ENCODE results near the gene NOS3. TPM values are rescaled to one million over a fixed set of nuclear protein-coding genes. Genes with fewer than 3 reads are reported as not detected.

Gene NOS3
- total RNA-seq, 1 experiment from 2014 or later: 16.5 TPM

DNA sequence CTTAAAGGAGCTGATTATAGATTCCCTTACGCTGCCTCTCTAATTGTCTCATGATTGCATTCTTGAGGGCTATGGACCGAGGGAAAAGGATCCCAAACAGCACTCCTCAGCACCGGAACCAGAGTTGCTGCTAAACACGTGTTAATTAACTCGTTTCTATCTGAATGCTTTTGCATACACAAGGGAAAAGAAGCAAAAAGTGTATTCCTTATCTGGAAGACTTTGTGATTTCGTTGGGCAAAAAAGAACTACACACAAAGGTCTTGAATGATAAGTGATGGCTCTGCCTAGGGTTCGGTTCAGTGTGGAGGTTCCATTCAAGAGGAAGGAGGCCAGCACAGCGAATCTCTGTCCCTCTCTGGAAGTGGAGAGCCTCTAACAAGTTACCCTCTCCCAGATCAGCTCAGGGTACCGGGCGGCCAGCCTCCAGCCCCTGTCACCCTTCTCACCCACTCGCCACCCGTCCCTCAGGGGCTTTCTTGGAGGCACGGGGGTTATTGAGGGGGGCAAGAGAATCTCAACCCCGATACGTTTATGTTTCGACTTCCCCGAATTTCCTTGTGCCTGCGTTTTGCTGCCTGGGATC is 68.1 kb downstream of the NOS3 start:
- peaks cover 7% of the 10 kb centered on the region for H3K27me3 ChIP-seq (ENCODE audit: control insufficient read depth, insufficient read depth, low read length)
- DNase-seq: no peak
- H3K4me3 ChIP-seq (ENCODE audit: insufficient read depth, low read depth, low read length): peak overlapping the region; percentile 44
- no peaks in the 10 kb centered on the region for H3K36me3 ChIP-seq (replicated peaks; ENCODE audit: control insufficient read depth, insufficient read depth, low read length)

DNA sequence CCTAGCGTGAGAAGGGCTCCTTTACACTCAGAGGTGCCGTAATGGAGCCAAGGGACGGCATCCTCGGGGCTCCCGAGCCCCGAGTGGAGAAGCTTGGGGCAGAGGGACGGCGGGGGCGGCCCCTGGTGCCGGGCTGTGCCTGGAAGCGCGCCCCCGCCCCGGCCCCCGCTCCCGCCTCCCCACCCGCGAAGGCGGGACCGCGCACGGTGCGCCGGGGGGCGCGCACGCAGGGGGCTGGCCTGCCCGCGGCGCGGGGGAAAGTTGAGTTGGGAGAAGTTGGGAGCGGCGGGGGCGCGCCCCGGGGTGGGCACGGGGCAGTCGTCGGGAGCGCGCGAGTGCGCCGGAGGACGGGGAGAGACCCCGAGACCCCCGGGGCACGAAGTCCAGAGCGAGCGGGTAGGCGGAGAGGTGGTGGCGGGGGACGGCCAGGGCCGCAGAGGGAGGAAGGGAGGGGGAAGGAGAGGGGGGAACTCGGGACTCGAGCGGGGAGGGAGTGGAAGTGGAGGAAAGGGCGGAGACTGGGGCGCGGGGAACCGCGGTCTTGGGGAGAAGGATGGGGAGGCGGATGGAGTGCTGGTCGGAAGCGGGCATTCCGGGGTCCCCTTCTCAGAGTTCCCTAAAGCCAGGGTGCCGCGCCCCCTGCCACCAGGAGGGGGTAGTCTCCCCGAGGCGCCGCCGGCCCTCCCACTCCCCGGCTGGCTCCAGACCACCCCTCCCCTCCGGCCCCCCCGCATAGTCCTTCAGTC is 68.7 kb downstream of the NOS3 start, which contains the start of gene SLC4A2:
Gene SLC4A2, plus strand, starts transcription at position 223 of the 746 bp plus-strand sequence. CDS start 2,399 bp downstream, outside the sequence.
- Histone ChIP-seq H3K36me3 (replicated peaks; ENCODE audit: control insufficient read depth, insufficient read depth, low read length) (no peaks in the 10 kb centered on the region; the same call in 1 of the 2 replicates), H3K27me3 (ENCODE audit: control insufficient read depth, insufficient read depth, low read length) (peaks cover 7% of the 10 kb centered on the region), H3K4me3 (ENCODE audit: insufficient read depth, low read depth, low read length) (peak within 1 kb of the TSS; percentile 84)
- peak; percentile 96 for DNase-seq

DNA sequence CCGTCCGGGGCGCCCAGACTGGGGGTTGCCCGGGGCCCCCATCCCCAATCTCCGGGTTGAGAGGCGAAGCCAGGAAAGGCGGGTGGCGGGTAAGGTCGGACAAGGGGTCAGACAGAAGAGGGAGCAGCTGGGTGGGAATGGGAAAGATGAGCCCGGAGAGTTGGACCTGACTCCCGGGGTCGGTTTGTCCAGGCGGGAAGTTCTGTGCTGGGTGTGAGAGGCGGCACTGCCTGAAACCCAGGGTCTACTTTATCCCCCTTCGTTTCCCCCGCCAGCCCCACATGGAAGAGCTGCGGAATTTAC is 69.2 kb downstream of the NOS3 start:
- no peak for DNase-seq
- H3K27me3 ChIP-seq (ENCODE audit: control insufficient read depth, insufficient read depth, low read length): peaks cover 7% of the 10 kb centered on the region
- peak overlapping the region; percentile 82 for H3K4me3 ChIP-seq (ENCODE audit: insufficient read depth, low read depth, low read length)
- peaks cover 4% of the 10 kb centered on the region for H3K36me3 ChIP-seq (replicated peaks; ENCODE audit: control insufficient read depth, insufficient read depth, low read length)

DNA sequence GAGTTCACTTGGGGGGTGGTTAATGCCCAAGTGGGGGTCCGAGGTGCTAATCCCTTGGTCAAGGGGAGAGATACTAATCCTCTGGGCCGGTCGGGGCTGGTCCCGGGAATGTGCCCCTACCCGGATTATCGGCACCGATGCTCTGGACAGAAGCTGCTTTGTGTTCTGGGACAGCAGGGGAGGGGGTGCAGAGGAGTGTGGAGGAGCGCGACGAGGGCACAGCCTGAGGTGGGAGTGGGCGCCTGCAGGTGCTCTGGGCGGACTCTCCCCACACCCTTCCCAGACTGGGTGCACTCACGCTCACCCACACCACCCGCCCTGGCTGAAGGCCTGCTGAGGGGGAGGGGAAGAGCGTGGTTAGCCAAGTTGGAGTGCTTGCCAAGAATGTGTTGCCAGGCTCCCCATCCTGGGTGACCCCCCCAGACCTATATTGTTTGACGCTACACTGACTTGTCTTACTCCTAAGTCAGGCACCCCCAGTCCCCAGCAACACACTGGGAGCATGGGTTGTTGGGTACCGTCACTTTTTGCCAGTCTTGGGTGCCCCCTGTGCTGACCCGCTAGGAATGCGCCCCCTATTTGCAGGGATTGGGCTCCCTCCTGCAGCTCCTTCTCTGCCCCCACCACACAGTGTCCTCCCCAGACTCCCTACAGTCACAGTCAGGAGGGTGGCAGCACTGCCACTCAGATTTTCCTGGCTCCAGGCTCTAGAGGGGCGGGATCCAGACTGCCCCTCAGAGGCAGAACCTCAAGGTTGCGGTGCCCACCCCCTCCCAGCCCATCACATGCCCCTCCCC is 69.8 kb downstream of the NOS3 start:
- Histone ChIP-seq H3K36me3 (replicated peaks; ENCODE audit: control insufficient read depth, insufficient read depth, low read length) (peaks cover 7% of the 10 kb centered on the region), H3K27me3 (ENCODE audit: control insufficient read depth, insufficient read depth, low read length) (peaks cover 7% of the 10 kb centered on the region), H3K4me3 (ENCODE audit: insufficient read depth, low read depth, low read length) (peak overlapping the region; percentile 82)
- DNase-seq: peak; percentile 79

DNA sequence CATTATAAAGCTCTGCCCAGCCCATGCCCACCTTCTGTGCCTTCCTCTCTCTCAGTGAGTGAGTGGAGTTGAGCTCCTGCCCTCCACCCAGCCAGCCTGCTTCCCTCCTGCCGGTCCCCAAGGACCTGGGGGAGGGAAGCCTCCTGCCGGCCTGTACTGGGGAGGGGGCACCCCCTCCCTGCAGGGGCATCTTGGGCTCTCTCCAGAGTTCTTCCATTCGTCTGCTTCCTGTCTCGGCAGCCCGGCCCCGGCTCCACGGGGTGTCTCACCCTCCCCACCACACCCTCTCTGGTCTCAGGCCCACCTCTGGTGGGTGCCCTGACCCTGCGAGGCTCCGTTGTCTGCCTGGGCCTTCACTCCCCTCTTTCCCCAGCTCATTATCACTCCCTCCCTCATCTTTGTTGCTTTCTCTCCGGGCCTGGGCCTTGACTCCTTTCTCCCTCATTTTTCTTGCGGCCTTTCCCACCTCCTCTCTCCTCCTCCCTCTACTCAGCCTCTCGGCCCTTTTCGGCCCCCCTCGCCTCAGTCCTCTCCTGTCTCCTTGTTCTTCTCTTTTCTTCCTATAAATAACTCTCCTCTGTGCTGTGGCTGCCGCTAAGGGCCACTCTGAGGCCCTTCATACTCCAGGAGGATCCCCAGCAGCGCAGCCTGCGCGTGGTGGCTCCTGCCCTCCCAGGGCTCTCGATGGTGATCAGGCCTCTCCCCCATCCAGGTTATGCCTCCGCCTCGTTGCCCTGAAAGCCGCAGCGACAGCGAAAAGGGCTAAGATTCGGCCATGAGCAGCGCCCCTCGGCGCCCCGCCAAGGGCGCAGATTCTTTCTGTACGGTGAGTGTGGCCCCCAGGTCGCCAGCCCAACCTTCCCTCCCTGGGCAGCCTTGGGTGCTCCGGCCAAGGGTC is 70.6 kb downstream of the NOS3 start:
- Histone ChIP-seq H3K4me3 (ENCODE audit: insufficient read depth, low read depth, low read length) (peak overlapping the region; percentile 82), H3K27me3 (ENCODE audit: control insufficient read depth, insufficient read depth, low read length) (peaks cover 7% of the 10 kb centered on the region), H3K36me3 (replicated peaks; ENCODE audit: control insufficient read depth, insufficient read depth, low read length) (peaks cover 7% of the 10 kb centered on the region)
- DNase-seq: peak; percentile 79

DNA sequence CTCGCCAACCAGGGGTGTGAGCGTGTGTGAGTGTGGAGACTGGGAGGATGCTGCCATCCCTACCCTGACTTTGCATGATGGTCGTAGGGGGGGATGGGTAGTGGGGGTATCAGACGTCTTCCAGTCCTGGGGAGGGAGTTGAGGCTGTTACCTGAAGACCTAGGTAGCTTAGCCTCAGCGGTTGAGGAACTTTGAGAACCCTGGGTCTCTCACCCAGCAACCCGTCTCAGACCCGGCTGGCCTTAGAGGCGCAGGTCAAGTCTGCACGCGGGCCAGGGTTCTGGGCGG is 71.2 kb downstream of the NOS3 start:
- DNase-seq: no peak
- H3K4me3 ChIP-seq (ENCODE audit: insufficient read depth, low read depth, low read length): peak overlapping the region; percentile 28
- peaks cover 9% of the 10 kb centered on the region for H3K36me3 ChIP-seq (replicated peaks; ENCODE audit: control insufficient read depth, insufficient read depth, low read length)
- H3K27me3 ChIP-seq (ENCODE audit: control insufficient read depth, insufficient read depth, low read length): peaks cover 3% of the 10 kb centered on the region; the same call in 1 of the 2 replicates

DNA sequence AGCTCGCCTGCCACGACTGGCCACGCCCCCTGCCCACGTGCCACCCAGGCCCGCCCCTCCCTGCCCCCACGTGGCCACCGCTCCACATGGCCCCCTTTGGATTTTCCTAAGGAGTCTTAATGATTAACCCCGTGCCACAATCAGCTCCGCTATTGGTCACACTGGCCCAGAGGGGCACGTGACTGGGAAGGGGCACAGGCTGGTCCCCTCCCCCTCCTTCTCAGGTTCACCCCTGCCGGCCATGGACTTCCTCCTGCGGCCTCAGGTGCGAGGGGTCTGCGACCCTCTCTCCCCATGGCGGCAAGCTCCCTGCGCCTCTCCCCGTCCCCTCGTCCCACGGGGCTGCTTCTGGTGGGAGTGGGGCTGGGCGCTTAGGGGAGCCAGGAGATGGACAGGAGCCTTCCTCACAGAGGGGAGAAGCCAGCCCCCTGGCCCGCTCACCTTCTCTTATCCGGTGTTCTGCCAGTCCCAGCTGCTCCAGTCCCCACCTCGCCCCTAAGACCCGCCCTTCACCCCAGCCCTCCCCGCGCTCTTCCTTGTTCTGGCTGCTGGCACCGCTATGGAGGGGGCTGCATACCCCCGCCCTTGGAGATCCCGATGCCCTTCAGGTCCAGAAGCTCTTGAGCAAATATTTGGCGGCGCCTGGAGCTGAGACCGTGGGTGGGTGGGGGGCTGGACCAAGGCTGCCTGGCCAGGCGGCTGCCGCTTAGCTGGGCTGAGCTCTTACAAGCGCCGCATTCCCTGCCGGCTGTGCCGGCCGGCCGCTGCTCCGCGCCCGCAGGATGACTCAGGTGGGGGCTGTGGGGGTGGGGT is 71.8 kb downstream of the NOS3 start:
- DNase-seq: peak; percentile 99
- peak overlapping the region; percentile 49 for H3K4me3 ChIP-seq (ENCODE audit: insufficient read depth, low read depth, low read length)
- peaks cover 3% of the 10 kb centered on the region; the same call in 1 of the 2 replicates for H3K27me3 ChIP-seq (ENCODE audit: control insufficient read depth, insufficient read depth, low read length)
- peaks cover 12% of the 10 kb centered on the region for H3K36me3 ChIP-seq (replicated peaks; ENCODE audit: control insufficient read depth, insufficient read depth, low read length)

DNA sequence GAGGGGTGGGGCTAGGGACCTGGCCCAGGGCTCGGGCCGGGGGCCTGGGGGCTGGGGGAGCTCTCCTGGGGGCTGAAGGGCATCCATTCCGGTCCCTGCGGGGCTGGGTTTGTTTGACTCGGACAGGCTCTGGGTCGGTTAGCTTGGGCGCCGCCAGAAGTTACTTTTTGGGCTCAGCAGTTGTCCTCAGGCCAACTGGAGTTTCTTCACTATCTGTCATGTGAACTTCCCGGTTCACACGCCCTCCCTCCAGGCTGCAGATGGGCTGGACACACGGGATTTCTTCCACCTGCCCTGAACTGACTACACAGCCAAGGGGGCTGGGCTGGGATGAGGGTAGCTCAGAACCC is 72.4 kb downstream of the NOS3 start:
- Histone ChIP-seq H3K27me3 (ENCODE audit: control insufficient read depth, insufficient read depth, low read length) (peaks cover 3% of the 10 kb centered on the region; the same call in 1 of the 2 replicates), H3K36me3 (replicated peaks; ENCODE audit: control insufficient read depth, insufficient read depth, low read length) (peaks cover 12% of the 10 kb centered on the region), H3K4me3 (ENCODE audit: insufficient read depth, low read depth, low read length) (peak overlapping the region; percentile 49)
- DNase-seq: no peak

Other genes starting within 250 kb of the NOS3 start
- gene TMEM176B, start 190.7 kb upstream of the NOS3 start, total RNA-seq (2014; rRNA removed; shearing (Covaris generic)): 0.37 and 0.80 TPM in 2 replicates
- not detected in 2 replicates for gene TMEM176A, start 190.2 kb upstream of the NOS3 start, total RNA-seq (2014; rRNA removed; shearing (Covaris generic))
- not detected in 2 replicates for gene AOC1, start 138.5 kb upstream of the NOS3 start, total RNA-seq (2014; rRNA removed; shearing (Covaris generic))
- 9.3 and 9.5 TPM in 2 replicates for gene KCNH2, start 12.7 kb upstream of the NOS3 start, total RNA-seq (2014; rRNA removed; shearing (Covaris generic))
- gene ATG9B, start 33.5 kb downstream of the NOS3 start, total RNA-seq (2014; rRNA removed; shearing (Covaris generic)): 1.7 TPM in 2 replicates
- gene ABCB8, start 37.4 kb downstream of the NOS3 start, total RNA-seq (2014; rRNA removed; shearing (Covaris generic)): 26.7 and 29.7 TPM in 2 replicates
- 1.4 and 1.6 TPM in 2 replicates for gene ASIC3, start 57.5 kb downstream of the NOS3 start, total RNA-seq (2014; rRNA removed; shearing (Covaris generic))
- 24.3 and 36.9 TPM in 2 replicates for gene CDK5, start 66.9 kb downstream of the NOS3 start, total RNA-seq (2014; rRNA removed; shearing (Covaris generic))
- gene SLC4A2, start 68.6 kb downstream of the NOS3 start, total RNA-seq (2014; rRNA removed; shearing (Covaris generic)): 85.7 and 105 TPM in 2 replicates
- 58.4 and 86.3 TPM in 2 replicates for gene FASTK, start 89.8 kb downstream of the NOS3 start, total RNA-seq (2014; rRNA removed; shearing (Covaris generic))
- 67.4 and 73.4 TPM in 2 replicates for gene TMUB1, start 92.5 kb downstream of the NOS3 start, total RNA-seq (2014; rRNA removed; shearing (Covaris generic))
- 63.3 and 76.0 TPM in 2 replicates for gene AGAP3, start 95.5 kb downstream of the NOS3 start, total RNA-seq (2014; rRNA removed; shearing (Covaris generic))
- gene GBX1, start 176.7 kb downstream of the NOS3 start, total RNA-seq (2014; rRNA removed; shearing (Covaris generic)): 0.62 TPM in 1 of 2 replicates, not detected in the other
- not detected in 2 replicates for gene ASB10, start 196.2 kb downstream of the NOS3 start, total RNA-seq (2014; rRNA removed; shearing (Covaris generic))
- 0.74 TPM in 1 of 2 replicates, not detected in the other for gene H2BK1, start 219.5 kb downstream of the NOS3 start, total RNA-seq (2014; rRNA removed; shearing (Covaris generic))
- gene ABCF2, start 236.2 kb downstream of the NOS3 start, total RNA-seq (2014; rRNA removed; shearing (Covaris generic)): 47.3 and 48.5 TPM in 2 replicates
- 24.7 and 25.0 TPM in 2 replicates for gene CHPF2, start 241.5 kb downstream of the NOS3 start, total RNA-seq (2014; rRNA removed; shearing (Covaris generic))